Islet precursor cell (in vitro differentiated cells): ENCODE results near the gene GRK6.
"Not testable (repeated sequence)": the region's sequence is repeated elsewhere in the genome, so short reads cannot be mapped to it uniquely, and the experiment has no call there.

Experiments used
- DNase-seq: peaks from one replicate; pipeline ENCODE4 v3.0.0-alpha.2; 2018

GRK6 gene

GRCh38 chr5:177399997-177400868 is 26.2 kb upstream of the GRK6 start, which contains the start of gene PFN3:
TSS of gene PFN3 (minus strand) at chr5:177400661. CDS start at chr5:177400576, 85 bp downstream.
- DNase-seq = no peak

- peak; percentile 92 for DNase-seq
These were observed 24.0 kb upstream of the GRK6 start for GRCh38 chr5:177402271-177403043.

GRCh38 chr5:177403102-177403791 is 23.2 kb upstream of the GRK6 start:
- no peak for DNase-seq

GRCh38 chr5:177403792-177404640 is 22.5 kb upstream of the GRK6 start:
- DNase-seq = peak; percentile 83

GRCh38 chr5:177404641-177405179 is 21.8 kb upstream of the GRK6 start:
- DNase-seq = no peak

GRCh38 chr5:177405312-177405711 is 21.2 kb upstream of the GRK6 start:
- DNase-seq = no peak

GRCh38 chr5:177405805-177406204 is 20.7 kb upstream of the GRK6 start:
- DNase-seq = no peak

GRCh38 chr5:177409043-177409801 is 17.3 kb upstream of the GRK6 start, which contains the start of gene F12:
TSS of gene F12 (minus strand) at chr5:177409564. CDS start at chr5:177409527, 37 bp downstream.
- DNase-seq = no peak

GRCh38 chr5:177410575-177410974 is 15.9 kb upstream of the GRK6 start:
- DNase-seq = no peak

- no peak for DNase-seq
These were observed 13.8 kb upstream of the GRK6 start for GRCh38 chr5:177412603-177413233.

GRCh38 chr5:177414481-177414880 is 12.0 kb upstream of the GRK6 start:
- DNase-seq = no peak

GRCh38 chr5:177417081-177417480 is 9.4 kb upstream of the GRK6 start:
- DNase-seq = not testable (repeated sequence)

GRCh38 chr5:177419046-177419445 is 7.4 kb upstream of the GRK6 start:
- no peak for DNase-seq

- DNase-seq = not testable (repeated sequence)
These were observed 6.0 kb upstream of the GRK6 start for GRCh38 chr5:177420472-177420871.

- DNase-seq = no peak
These were observed 5.2 kb upstream of the GRK6 start for GRCh38 chr5:177421062-177421798.

GRCh38 chr5:177423671-177424070 is 2.8 kb upstream of the GRK6 start:
- DNase-seq = no peak

GRCh38 chr5:177425196-177425800 is 1.2 kb upstream of the GRK6 start:
- no peak for DNase-seq

GRCh38 chr5:177425801-177426565 is 493 bp upstream of the GRK6 start:
- DNase-seq = peak; percentile 100
